Measurements from ENCODE around the gene IFT122. TPM values are rescaled to one million over a fixed set of nuclear protein-coding genes. Genes with fewer than 3 reads are reported as not detected.

IFT122 gene
- total RNA-seq, 2 experiments from 2014 or later, result 21.5 to 25.5 TPM

DNA sequence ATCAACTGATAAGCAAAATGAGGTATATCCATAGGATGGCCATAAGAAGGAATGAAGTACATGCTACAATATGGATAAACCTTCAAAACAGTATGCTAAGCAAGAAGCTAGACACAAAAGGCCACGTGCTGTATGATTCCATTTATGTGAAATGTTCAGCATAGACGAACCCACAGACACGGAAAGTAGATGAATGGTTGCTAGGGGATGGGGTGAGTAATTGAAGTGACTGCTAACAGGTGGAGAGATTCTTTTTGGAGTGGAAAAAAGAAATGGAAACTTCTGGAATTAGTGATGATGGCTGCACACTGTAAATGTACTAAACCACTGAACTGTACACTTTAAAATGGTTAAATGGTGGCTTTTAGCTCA is 11.0 kb upstream of the IFT122 start:
- no peaks in the 10 kb centered on the region for H3K9me3 Mint-ChIP-seq
- H3K36me3 Mint-ChIP-seq, result peaks cover 21% of the 10 kb centered on the region
- H3K4me1 Mint-ChIP-seq (ENCODE audit: low read depth), result peaks cover 35% of the 10 kb centered on the region
- ChIA-PET POLR2A (interaction anchor here (1.3 to 4.1 kb wide), 2 partner anchors 11 to 191 kb away, joined by 4 to 30 read pairs; partner anchors contain the start of genes IFT122 and MBD4), CTCF (no interaction called here)
- peak overlapping the region; percentile 72 for H3K27ac Mint-ChIP-seq
- H3K4me3 Mint-ChIP-seq, result no peak overlapping the region
- intact Hi-C loops (cut with micrococcal nuclease), result no loop called here
- peak; percentile 18 for DNase-seq
- H3K27me3 Mint-ChIP-seq, result no peaks in the 10 kb centered on the region

DNA sequence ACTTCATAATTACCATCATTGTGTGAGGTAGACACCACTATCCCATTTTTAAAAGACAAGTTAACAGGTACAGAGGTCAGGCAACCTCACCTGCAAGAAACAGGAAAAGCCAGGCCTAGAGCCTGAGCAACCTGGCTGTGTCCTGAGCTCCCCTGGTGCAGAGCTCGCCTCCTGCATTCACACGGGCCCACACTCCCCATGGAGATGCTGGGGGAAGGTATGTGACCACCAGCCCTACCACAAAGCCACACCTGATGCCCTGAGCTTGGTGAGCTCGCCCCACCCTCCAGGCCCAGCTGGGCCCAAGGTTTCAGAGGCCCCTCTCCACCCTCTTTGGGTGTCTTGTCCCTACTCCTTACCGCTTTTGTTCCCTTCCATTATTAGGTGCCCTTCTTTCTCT is 10.4 kb upstream of the IFT122 start:
- no peaks in the 10 kb centered on the region for H3K9me3 Mint-ChIP-seq
- H3K4me1 Mint-ChIP-seq (ENCODE audit: low read depth), result peaks cover 33% of the 10 kb centered on the region
- H3K4me3 Mint-ChIP-seq, result no peak overlapping the region
- H3K27me3 Mint-ChIP-seq, result no peaks in the 10 kb centered on the region
- H3K36me3 Mint-ChIP-seq, result peaks cover 25% of the 10 kb centered on the region
- peak overlapping the region; percentile 72 for H3K27ac Mint-ChIP-seq
- DNase-seq, result no peak
- ChIA-PET POLR2A (interaction anchor here (1.3 to 4.1 kb wide), 2 partner anchors 10 to 192 kb away, joined by 4 to 30 read pairs; partner anchors contain the start of genes IFT122 and MBD4), CTCF (no interaction called here)
- intact Hi-C loops (cut with micrococcal nuclease), result no loop called here

DNA sequence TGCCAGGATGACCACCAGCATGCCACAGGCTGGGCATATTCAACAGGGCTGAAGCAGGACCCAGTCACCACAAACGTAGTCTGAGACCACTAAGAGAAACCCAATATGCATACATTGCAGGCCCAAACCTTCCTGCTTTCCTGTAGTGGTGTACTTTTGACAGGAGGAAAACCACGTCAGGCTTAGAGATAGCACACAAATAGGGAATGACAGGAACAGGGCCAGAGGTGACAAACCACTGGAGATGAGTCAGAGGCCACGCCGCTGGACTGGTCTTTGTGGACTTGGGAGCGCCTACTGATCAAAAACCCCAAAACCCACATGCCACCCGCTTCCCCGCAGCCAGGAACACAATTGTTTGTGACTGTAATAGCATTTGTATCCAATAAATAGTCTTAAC is 8.0 kb upstream of the IFT122 start:
- CTCF ChIA-PET, result interaction anchor here (2.5 kb wide), 1 partner anchor 33 kb away, joined by 5 read pairs; no protein-coding TSS in a partner anchor

GRCh38 chr3:129432671-129433070 is 7.4 kb upstream of the IFT122 start:
- Mint-ChIP-seq H3K27me3 (no peaks in the 10 kb centered on the region), H3K4me3 (no peak overlapping the region), H3K36me3 (peaks cover 45% of the 10 kb centered on the region), H3K4me1 (ENCODE audit: low read depth) (peaks cover 51% of the 10 kb centered on the region), H3K9me3 (no peaks in the 10 kb centered on the region), H3K27ac (no peak overlapping the region)
- CTCF ChIA-PET, result interaction anchor here (2.5 kb wide), 1 partner anchor 33 kb away, joined by 5 read pairs; no protein-coding TSS in a partner anchor
- intact Hi-C loops (cut with micrococcal nuclease), result no loop called here
- POLR2A ChIA-PET, result no interaction called here
- no peak for DNase-seq

More for the DNA sequence above, 8.0 kb upstream of the IFT122 start:
- no peak for DNase-seq
- POLR2A ChIA-PET, result no interaction called here
- no peak overlapping the region for H3K27ac Mint-ChIP-seq
- H3K27me3 Mint-ChIP-seq, result no peaks in the 10 kb centered on the region
- peaks cover 48% of the 10 kb centered on the region for H3K4me1 Mint-ChIP-seq (ENCODE audit: low read depth)
- intact Hi-C loops (cut with micrococcal nuclease), result no loop called here
- H3K4me3 Mint-ChIP-seq, result no peak overlapping the region
- H3K9me3 Mint-ChIP-seq, result no peaks in the 10 kb centered on the region
- peaks cover 41% of the 10 kb centered on the region for H3K36me3 Mint-ChIP-seq

- H3K36me3 Mint-ChIP-seq, result peaks cover 46% of the 10 kb centered on the region
- intact Hi-C loops (cut with micrococcal nuclease), result no loop called here
- no peak overlapping the region for H3K27ac Mint-ChIP-seq
- ChIA-PET CTCF (interaction anchor here (0.8 to 2.5 kb wide), 3 partner anchors 34 to 57 kb away, joined by 3 to 6 read pairs (median 5); no protein-coding TSS in a partner anchor), POLR2A (no interaction called here)
- H3K9me3 Mint-ChIP-seq, result no peaks in the 10 kb centered on the region
- peaks cover 51% of the 10 kb centered on the region for H3K4me1 Mint-ChIP-seq (ENCODE audit: low read depth)
- H3K4me3 Mint-ChIP-seq, result no peak overlapping the region
- DNase-seq, result no peak
- H3K27me3 Mint-ChIP-seq, result no peaks in the 10 kb centered on the region
These were observed 6.5 kb upstream of the IFT122 start for GRCh38 chr3:129433565-129433964.

DNA sequence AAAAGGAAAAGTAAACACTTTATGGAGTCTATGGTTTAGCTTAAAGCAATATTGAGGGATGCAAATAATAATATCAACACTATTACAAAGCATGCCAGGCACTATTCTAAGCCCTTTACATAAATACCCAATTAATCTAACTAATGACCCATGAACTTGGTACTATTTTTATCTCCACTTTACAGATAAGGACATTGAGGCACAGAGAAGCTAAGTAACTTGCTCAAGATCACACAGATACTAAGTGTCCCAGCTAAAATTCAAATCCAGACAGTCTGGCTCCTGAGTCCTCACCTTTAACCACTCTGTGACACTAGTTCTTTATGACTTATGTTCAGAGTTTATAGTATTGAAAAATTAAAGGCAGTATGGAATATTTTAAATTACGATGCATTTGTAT is 5.9 kb upstream of the IFT122 start:
- peaks cover 47% of the 10 kb centered on the region for H3K4me1 Mint-ChIP-seq (ENCODE audit: low read depth)
- H3K9me3 Mint-ChIP-seq, result no peaks in the 10 kb centered on the region
- no peaks in the 10 kb centered on the region for H3K27me3 Mint-ChIP-seq
- CTCF ChIA-PET, result interaction anchor here (0.8 to 2.5 kb wide), 3 partner anchors 35 to 57 kb away, joined by 3 to 6 read pairs (median 5); no protein-coding TSS in a partner anchor
- H3K27ac Mint-ChIP-seq, result no peak overlapping the region
- peaks cover 43% of the 10 kb centered on the region for H3K36me3 Mint-ChIP-seq
- H3K4me3 Mint-ChIP-seq, result no peak overlapping the region
- POLR2A ChIA-PET, result no interaction called here
- intact Hi-C loops (cut with micrococcal nuclease), result no loop called here
- DNase-seq, result no peak

GRCh38 chr3:129435367-129435766 is 4.7 kb upstream of the IFT122 start:
- Mint-ChIP-seq H3K9me3 (no peaks in the 10 kb centered on the region), H3K4me1 (ENCODE audit: low read depth) (peaks cover 50% of the 10 kb centered on the region), H3K4me3 (no peak overlapping the region), H3K36me3 (peaks cover 49% of the 10 kb centered on the region), H3K27ac (peak overlapping the region; percentile 52), H3K27me3 (no peaks in the 10 kb centered on the region)
- intact Hi-C loops (cut with micrococcal nuclease), result no loop called here
- POLR2A ChIA-PET, result interaction anchor here (0.9 to 1.2 kb wide), 2 partner anchors 35 to 119 kb away, joined by 3 read pairs; a partner anchor contains a TSS
- no peak for DNase-seq
- CTCF ChIA-PET, result no interaction called here

- H3K36me3 Mint-ChIP-seq, result peaks cover 29% of the 10 kb centered on the region
- peak; percentile 58 for DNase-seq
- intact Hi-C loops (cut with micrococcal nuclease), result no loop called here
These were observed 703 bp upstream of the IFT122 start for GRCh38 chr3:129439226-129439816.

DNA sequence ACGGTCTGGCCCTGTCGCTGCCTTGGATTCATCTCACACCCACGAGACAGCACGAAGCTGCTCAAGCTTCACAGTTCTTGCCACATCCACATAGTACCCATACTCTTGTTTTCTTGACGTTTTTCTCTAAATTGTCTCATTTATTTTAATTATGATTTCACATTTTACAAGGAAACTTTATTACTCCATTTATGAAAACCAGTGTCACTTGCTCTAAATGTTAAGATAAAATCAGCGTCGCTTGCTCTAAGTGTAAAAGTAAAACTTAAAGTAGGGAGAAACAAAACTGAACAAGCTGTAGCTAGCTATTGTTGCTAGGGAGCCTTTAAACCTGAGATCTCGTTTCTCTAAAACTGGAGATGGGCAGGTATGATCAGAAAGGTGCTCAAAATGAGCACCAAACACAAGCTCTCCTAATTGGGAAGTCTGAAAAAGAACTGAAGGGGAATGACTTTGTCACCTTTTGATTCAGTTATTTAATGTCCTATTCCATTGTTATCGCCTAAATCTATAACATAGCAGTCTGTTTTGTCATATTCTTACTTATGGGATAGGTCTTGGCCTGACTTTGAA is 680 bp downstream of the IFT122 start:
- intact Hi-C loops (cut with micrococcal nuclease), result loop anchor here (1.0 to 5.0 kb wide), 11 partner anchors 12 to 672 kb away; partner anchors contain the start of genes CNBP, EFCAB12, HMCES and PLXND1
- H3K36me3 Mint-ChIP-seq, result peaks cover 21% of the 10 kb centered on the region
- H3K27ac Mint-ChIP-seq, result peak overlapping the region; percentile 89
- no peak for DNase-seq
- no peaks in the 10 kb centered on the region for H3K9me3 Mint-ChIP-seq
- peaks cover 65% of the 10 kb centered on the region for H3K4me1 Mint-ChIP-seq (ENCODE audit: low read depth)
- POLR2A ChIA-PET, result interaction anchor here (0.9 to 4.1 kb wide), 9 partner anchors 10 to 257 kb away, joined by 3 to 30 read pairs (median 4); partner anchors contain the start of genes CNBP and EFCAB12
- CTCF ChIA-PET, result interaction anchor here (0.6 to 1.9 kb wide), 5 partner anchors 14 to 414 kb away, joined by 3 to 9 read pairs (median 4); a partner anchor contains a TSS
- no peaks in the 10 kb centered on the region for H3K27me3 Mint-ChIP-seq
- peak overlapping the region; percentile 87 for H3K4me3 Mint-ChIP-seq

More at GRCh38 chr3:129439226-129439816, 703 bp upstream of the IFT122 start:
- Mint-ChIP-seq H3K27me3 (no peaks in the 10 kb centered on the region), H3K27ac (peak overlapping the region; percentile 89), H3K4me1 (ENCODE audit: low read depth) (peaks cover 75% of the 10 kb centered on the region), H3K4me3 (peak overlapping the region; percentile 87), H3K9me3 (no peaks in the 10 kb centered on the region)
- POLR2A ChIA-PET, result interaction anchor here (0.6 to 4.1 kb wide), 10 partner anchors 10 to 269 kb away, joined by 3 to 30 read pairs (median 4); partner anchors contain the start of genes CNBP and EFCAB12
- CTCF ChIA-PET, result interaction anchor here (0.9 to 1.7 kb wide), 4 partner anchors 12 to 123 kb away, joined by 3 to 8 read pairs (median 4); a partner anchor contains a TSS

- peaks cover 18% of the 10 kb centered on the region for H3K36me3 Mint-ChIP-seq
- intact Hi-C loops (cut with micrococcal nuclease), result loop anchor here (1.0 to 5.0 kb wide), 6 partner anchors 42 to 671 kb away; partner anchors contain the start of genes CNBP and PLXND1
- H3K9me3 Mint-ChIP-seq, result no peaks in the 10 kb centered on the region
- H3K4me3 Mint-ChIP-seq, result peak overlapping the region; percentile 87
- ChIA-PET POLR2A (interaction anchor here (1.0 to 4.1 kb wide), 4 partner anchors 12 to 125 kb away, joined by 3 to 30 read pairs (median 4); partner anchors contain the start of gene EFCAB12), CTCF (interaction anchor here (0.6 to 1.9 kb wide), 4 partner anchors 41 to 414 kb away, joined by 3 to 9 read pairs (median 4); no protein-coding TSS in a partner anchor)
- DNase-seq, result peak; percentile 34
- H3K4me1 Mint-ChIP-seq (ENCODE audit: low read depth), result peaks cover 60% of the 10 kb centered on the region
- peak overlapping the region; percentile 89 for H3K27ac Mint-ChIP-seq
- H3K27me3 Mint-ChIP-seq, result no peaks in the 10 kb centered on the region
These were observed 1.2 kb downstream of the IFT122 start for GRCh38 chr3:129441215-129441614.

DNA sequence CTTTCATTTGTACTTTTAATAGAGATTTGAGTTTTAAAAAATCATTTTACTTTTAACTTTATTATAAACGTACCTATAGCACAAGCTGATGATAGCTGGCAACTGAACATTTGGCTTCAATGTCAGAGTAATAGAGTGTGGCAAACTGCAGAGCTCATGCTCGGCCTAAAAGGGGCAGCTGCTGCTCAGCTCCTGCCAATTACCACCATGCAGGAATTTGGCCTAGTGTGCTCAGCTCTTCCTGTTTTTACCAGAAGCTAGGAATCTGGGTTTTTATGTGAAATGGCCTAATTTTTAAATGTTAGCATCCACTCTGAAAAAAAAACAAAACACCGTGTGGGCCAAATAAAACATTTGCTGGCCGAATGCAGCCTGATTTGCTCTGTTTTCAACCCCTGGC is 1.8 kb downstream of the IFT122 start:
- Mint-ChIP-seq H3K4me3 (peak overlapping the region; percentile 87), H3K27ac (peak overlapping the region; percentile 89), H3K27me3 (no peaks in the 10 kb centered on the region), H3K4me1 (ENCODE audit: low read depth) (peaks cover 54% of the 10 kb centered on the region), H3K36me3 (peaks cover 14% of the 10 kb centered on the region), H3K9me3 (no peaks in the 10 kb centered on the region)
- CTCF ChIA-PET, result interaction anchor here (1.1 to 1.9 kb wide), 3 partner anchors 42 to 59 kb away, joined by 4 to 9 read pairs (median 5); no protein-coding TSS in a partner anchor
- no peak for DNase-seq
- intact Hi-C loops (cut with micrococcal nuclease), result loop anchor here (1.0 to 5.0 kb wide), 6 partner anchors 41 to 671 kb away; partner anchors contain the start of genes CNBP and PLXND1
- POLR2A ChIA-PET, result interaction anchor here (1.0 to 4.1 kb wide), 4 partner anchors 12 to 126 kb away, joined by 3 to 30 read pairs (median 4); partner anchors contain the start of gene EFCAB12

DNA sequence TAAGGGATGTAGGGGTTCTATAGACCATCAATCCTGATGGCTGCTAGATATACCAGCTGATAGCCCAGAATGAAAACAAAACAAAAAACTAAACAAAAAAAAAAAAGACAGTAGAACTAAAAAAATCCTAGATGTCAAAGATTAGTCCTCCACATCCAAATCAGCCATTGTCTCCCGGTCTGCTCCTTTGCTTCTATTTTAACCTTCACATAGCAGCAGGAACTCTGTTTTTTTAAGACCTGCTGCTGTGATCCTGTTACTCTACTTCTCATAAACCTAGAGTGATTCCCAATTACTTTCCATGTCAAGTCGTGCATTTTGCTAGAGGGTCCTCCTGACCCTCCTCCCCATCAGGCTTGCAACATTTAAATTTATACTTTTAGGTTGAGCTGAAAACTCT is 2.5 kb downstream of the IFT122 start:
- POLR2A ChIA-PET, result no interaction called here
- CTCF ChIA-PET, result no interaction called here
- peak overlapping the region; percentile 57 for H3K27ac Mint-ChIP-seq
- H3K4me1 Mint-ChIP-seq (ENCODE audit: low read depth), result peaks cover 49% of the 10 kb centered on the region
- DNase-seq, result no peak
- H3K27me3 Mint-ChIP-seq, result no peaks in the 10 kb centered on the region
- no peak overlapping the region for H3K4me3 Mint-ChIP-seq
- H3K9me3 Mint-ChIP-seq, result no peaks in the 10 kb centered on the region
- intact Hi-C loops (cut with micrococcal nuclease), result loop anchor here (5.0 kb wide), 3 partner anchors 165 to 670 kb away; partner anchors contain the start of genes CNBP and PLXND1
- H3K36me3 Mint-ChIP-seq, result peaks cover 10% of the 10 kb centered on the region
